NCI-H2196 (cell line): ENCODE results near the gene HNRNPL.
"Not testable (repeated sequence)": the region's sequence is repeated elsewhere in the genome, so short reads cannot be mapped to it uniquely, and the experiment has no call there.

Experiments
- DNase-seq: peaks from one replicate; lab custom pipeline; 2025; ENCODE audit not compliant: unreplicated experiment; lab: John Stamatoyannopoulos, UW

HNRNPL gene

GRCh38 chr19:38803543-38803942, 46.2 kb downstream of the HNRNPL start:
- DNase-seq = no peak

- DNase-seq = no peak
Measured at GRCh38 chr19:38801359-38802095, 48.3 kb downstream of the HNRNPL start.

- DNase-seq = no peak
Measured at GRCh38 chr19:38800577-38801347, 49.0 kb downstream of the HNRNPL start.

GRCh38 chr19:38799104-38799503, 50.7 kb downstream of the HNRNPL start:
- DNase-seq = no peak

- DNase-seq = not testable (repeated sequence)
Measured at GRCh38 chr19:38797781-38798180, 52.0 kb downstream of the HNRNPL start.

- no peak for DNase-seq
Measured at GRCh38 chr19:38796154-38796553, 53.6 kb downstream of the HNRNPL start.

- no peak for DNase-seq
Measured at GRCh38 chr19:38795549-38795948, 54.2 kb downstream of the HNRNPL start.

GRCh38 chr19:38793671-38794070, 56.1 kb downstream of the HNRNPL start:
- no peak for DNase-seq

- no peak for DNase-seq
Measured at GRCh38 chr19:38793177-38793576, 56.6 kb downstream of the HNRNPL start.

- no peak for DNase-seq
Measured at GRCh38 chr19:38792250-38793111, 57.3 kb downstream of the HNRNPL start.

GRCh38 chr19:38791451-38792064, 58.2 kb downstream of the HNRNPL start:
- not testable (repeated sequence) for DNase-seq

GRCh38 chr19:38790507-38791403, 59.0 kb downstream of the HNRNPL start:
- DNase-seq = not testable (repeated sequence)

- DNase-seq = no peak
Measured at GRCh38 chr19:38788478-38789243, 61.1 kb downstream of the HNRNPL start, which contains the start of gene LGALS7B. TSS of gene LGALS7B (plus strand) at chr19:38789200. CDS start at chr19:38789227, 27 bp downstream.

GRCh38 chr19:38786572-38787265, 63.1 kb downstream of the HNRNPL start:
- DNase-seq = no peak
